Measurements from ENCODE around the gene FIGNL2. TPM values are rescaled to one million over a fixed set of nuclear protein-coding genes. Genes with fewer than 3 reads are reported as not detected.

FIGNL2 gene
- total RNA-seq, 1 donor from 2014 or later, result 0.16 TPM

DNA sequence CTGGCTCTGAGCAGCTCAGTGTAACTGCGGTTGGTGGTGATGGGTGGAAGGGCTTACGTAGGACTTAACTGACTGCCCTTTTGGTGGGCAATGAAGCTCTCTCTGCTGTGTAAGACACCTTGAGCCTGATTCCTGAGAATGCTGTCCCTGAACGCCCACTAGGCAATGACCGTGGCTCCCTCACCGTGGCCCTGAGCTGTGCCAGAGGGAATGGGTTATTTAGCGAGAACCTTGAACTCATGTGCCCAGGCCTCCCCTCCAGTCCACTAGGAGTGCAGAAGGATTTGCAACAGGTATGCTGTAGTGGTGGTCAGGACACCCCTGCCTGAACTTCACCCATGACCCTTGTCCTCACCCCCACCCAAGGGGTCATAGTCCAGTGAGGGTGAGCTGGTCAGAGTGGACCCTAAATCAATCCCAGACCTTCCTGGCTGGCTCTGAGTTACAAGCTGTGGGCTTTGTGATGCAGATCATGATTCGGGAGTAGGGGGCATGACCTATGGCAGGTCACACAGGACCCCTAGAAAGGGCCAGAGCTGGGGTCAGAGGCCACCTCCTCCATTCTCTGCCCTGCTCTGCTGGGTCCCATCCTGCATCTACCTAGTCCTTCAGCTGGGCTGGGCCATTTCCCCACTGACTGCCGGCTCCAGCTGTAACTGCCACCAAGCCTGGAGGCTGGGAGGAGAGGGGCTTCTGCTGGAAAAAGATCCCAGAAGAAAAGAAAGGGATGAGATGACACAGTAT is 24.9 kb upstream of the FIGNL2 start:
- ATAC-seq, result no peak

- no peak for ATAC-seq
These were observed 24.1 kb upstream of the FIGNL2 start for GRCh38 chr12:51872689-51872981.

GRCh38 chr12:51871918-51872688 is 23.6 kb upstream of the FIGNL2 start:
- ATAC-seq, result no peak

DNA sequence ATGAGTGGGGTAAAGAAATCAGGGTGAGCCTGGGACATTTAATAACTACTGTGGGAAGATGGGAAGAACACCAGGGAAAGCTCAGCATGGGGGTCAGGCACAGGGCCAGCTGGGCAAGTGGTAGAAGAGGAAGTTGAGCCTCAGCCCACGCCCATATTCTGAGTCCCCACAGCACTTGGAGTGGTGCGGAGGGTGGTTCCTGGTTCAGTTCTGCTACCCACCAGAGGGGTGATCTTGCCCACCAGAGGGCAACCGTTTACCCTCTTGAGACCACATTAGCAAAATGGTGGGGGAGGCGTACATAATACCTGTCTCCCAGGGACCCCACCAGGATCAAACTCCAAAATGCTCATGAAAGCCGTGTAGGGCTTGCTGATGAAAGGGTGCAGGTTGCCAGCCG is 22.6 kb upstream of the FIGNL2 start:
- ATAC-seq, result no peak

DNA sequence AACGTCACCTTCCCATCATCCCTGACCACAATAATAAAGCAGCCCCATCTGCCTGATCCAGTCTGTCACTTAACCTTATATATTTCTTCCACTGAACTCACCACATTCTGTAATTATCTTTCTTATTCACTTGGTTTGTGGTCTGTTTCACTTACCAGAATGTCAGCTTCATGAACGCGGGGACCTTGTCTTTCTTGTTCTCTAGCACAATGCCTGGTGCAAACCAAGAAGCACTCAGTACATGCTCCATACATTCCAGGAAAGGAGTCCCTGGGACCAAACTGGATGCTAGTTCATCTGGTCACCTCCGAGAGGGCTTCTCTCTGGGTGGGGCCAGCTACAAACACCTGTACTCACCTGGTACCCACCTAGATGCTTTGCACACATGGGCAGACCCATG is 22.0 kb upstream of the FIGNL2 start:
- no peak for ATAC-seq

- no peak for ATAC-seq
These were observed 21.4 kb upstream of the FIGNL2 start for GRCh38 chr12:51869931-51870330.

DNA sequence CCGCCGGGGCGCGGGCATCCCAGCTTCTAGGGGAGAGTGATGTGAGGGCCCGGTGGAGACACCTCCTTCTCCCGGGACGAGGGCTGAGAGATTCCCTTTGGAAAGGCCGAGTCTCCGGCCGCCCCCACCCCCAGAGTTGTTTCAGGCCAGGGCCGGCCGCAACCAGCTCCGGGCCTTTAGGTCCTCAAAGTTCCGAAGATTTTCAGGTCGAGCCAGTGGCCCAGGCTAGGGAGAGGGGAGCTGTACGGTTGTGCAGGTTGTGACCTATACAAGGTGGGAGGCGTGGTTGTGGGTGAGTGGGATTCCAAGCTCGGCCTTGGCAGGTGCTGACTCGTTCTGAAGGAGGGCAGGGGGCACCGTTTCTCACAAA is 21.0 kb upstream of the FIGNL2 start:
- no peak for ATAC-seq

DNA sequence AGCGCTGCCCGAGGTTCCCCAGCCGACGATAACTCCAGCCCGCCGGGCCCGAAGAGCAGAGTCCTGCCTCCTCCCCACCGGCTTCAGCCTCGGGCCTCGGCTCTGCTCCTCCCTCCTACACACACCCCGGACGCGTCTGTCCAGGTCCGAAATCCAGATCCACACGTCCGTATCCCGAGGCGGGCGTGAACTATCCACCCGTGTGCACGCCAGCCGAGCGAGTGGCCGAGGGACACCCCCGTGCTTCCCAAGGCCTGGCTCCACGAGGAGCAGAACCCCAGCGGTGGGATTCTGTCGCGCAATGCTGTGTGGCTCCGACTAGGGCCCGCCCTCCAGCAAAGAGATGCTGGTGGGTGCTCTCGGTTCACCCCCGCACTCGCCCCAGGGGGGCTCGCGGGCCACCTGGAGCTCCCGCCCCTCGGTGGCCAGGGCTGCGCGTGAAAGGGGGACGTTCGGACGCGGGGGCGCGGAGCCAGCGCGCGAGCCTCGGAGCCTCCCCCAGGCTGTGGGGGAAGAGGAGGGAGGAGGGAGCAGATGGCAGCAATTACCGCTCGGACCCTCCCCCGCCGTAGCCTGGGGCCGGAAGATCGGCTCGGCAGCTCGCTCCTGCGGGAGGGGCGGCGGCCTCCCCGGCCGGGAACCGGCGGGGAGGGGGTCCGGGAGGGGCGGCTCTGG is 20.4 kb upstream of the FIGNL2 start:
- peak; percentile 28 for ATAC-seq

DNA sequence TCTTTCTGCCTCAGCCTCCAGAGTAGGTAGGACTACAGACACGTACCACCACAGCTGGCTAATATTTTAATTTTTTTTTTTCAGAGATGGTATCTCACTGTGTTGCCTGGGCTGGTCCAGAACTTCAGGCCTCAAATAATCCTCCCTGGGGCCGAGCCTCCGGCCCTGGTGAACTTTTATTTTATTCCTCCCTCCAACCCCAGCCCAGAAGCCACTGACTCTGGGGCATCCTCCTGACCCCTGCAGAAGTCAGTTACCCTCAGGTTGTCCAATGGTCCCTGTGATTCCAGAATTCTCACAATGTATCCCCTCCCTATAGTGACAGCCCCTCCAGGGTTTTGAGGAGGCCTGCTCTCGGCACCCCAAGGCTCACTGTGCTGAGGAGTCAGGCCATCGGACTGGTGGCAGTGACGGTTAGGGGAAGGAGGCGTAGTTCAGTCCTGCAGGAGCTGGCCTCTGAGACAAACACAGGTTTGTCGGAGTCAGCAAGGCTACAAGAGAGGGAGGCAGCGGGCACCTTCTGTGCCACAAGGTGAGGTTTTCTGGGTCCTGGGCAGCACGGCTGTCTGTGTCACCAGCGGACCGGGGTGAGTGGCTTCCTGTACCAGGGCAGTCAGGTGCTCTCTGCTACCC is 19.4 kb upstream of the FIGNL2 start:
- no peak for ATAC-seq

DNA sequence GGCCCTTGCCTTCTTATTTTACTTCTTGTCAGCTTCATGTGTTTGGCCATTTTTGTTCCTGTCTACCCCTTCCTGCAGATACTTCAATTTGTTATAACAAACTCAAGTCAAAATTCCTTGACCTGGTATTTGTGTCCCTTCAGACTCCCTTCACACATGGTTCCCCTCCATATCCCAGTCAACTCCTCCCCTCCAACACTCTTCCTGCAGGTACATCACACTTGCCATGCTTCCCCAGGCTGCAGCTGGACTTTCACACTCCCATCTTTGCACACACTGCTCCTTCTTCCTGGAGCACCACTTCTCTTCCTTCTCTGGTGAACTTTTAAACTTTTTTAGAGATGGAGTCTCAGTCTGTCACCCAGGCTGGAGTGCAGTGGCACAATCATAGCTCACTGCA is 18.9 kb upstream of the FIGNL2 start:
- ATAC-seq, result no peak

- ATAC-seq, result no peak
These were observed 18.2 kb upstream of the FIGNL2 start for GRCh38 chr12:51866762-51867161.

GRCh38 chr12:51866324-51866723 is 17.8 kb upstream of the FIGNL2 start:
- no peak for ATAC-seq

DNA sequence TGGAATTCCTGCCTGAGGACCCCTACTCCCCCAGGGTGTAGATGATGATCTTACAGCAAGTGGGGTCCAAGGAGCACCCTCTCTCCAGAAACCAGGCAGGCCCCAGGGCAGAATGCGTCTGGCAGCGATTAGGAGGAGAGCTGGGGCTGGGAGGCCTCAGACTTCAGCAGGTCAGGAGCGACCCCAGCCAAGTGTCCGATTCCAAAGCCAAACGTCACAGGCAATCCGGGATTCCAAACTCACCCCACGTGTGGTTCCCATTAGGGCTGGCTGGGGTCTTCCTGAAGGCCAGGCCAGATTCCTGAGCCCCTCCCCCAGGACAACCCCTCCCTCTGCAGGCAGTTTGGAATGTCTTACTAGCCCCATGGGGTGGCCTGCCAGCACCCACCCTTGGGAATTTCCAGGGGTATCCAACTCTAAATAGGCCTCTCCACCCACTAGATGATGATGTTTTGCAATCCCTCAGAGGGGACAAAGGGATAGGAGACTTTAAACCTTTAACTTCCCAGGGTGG is 17.3 kb upstream of the FIGNL2 start:
- no peak for ATAC-seq

DNA sequence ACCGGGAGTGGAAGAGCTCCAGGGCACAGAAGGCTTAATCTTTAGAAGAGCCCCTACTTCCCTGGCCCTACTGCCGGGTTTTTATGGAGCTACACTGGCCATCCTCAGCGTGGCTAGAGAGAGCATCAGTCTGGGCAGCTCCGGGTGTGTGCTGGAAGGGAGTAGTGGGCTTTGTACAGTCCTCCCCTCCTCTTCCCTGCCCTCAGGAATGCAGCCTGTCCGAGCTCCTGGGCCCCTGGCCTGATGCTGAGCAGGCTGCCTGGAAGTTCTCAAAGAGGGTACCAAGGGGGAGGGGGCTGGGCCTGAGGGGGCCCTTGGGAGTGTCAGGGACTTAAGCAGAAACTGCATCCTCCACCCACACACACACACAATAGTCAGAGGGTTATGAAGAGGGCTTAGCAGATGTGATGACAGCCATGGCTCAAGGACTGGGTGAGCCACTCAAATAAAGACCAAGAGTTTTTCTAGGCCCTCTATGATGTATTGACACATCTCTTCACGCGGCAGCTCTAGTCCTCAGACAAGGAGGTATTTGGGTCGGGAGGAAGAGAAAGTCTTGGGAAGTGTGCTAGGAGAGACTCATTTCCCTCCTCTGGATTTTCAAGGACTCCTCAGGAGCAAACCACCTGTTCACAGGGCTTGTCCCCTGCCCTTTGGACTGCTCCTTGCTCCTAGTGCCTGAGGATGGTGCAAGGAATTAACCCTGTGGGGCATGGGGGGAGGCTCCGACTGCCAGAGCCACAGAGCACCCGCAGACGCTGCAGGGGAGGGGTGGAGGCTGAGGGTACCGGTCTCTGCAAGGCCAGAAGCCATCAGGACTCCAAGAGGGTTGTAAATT is 16.5 kb upstream of the FIGNL2 start:
- no peak for ATAC-seq

DNA sequence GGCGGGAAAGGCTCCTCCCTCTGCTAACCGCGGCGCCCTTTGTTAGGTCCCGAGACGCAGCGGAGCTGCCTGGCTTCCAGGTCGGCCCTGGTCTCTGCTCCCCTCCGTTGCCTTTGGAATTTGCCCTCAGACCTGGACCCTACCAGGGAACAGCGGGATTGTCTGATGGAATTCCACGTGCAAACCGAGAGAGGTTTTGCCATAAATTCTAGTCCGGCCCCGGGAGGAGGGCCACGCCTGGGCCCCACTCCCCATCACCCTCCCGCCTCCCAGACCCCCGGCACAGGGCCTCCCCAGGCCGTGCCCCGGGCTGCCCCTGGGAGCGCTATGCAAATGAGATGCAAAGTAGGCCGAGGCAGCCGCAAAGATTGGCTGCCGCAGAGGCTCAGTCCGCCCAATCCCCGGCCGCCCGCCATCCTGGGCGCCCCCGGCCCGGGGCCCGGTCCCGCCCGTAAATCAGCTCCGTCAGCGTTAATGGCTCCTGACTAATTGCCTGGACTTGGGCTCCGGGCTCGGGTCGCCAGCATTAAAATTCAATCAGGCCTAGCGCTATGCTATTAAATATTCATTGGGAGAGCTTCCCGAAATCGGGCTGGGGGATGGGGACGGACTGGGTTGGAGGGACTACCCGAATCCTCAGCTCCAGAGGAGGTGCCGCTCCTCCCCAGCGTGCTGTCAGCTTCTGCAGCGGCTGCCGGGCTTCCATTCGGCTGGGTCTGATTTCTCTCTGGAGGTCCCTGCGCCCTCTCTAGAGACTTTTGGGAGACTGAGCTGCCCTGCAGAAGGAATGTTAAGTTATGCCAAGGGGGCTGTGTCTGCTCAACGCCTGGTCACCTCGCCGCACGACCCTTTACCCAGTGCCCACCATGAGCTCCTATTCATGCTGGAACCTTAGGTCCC is 15.7 kb upstream of the FIGNL2 start:
- ATAC-seq, result peak; percentile 32

DNA sequence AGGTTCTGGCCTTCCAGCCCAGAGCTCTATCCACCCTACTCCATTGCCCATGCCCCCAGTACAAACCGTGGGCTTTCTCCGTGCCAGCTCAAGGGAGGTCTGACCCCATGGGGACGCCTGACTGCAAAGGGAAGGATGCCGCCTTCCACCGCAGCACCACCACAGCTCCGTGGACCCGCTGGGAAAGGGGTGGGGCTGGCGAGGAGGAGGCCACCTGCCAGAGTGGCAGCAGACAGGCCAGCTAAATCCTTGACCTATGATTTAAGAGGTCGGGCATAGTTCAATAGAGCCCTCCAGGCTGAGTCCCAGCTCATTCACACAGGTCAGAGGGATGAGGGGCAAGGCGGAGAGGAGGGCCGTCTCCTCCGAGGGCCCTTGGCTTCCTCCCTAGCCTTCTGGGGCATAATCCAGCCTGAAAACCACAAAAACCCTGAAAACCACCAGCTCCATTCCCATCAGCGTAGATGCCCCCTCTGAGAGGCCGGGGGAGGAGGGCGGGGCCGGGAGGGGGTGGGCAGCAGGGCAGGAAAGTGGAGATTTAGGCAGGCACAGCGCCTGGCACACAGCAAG is 14.9 kb upstream of the FIGNL2 start:
- no peak for ATAC-seq

DNA sequence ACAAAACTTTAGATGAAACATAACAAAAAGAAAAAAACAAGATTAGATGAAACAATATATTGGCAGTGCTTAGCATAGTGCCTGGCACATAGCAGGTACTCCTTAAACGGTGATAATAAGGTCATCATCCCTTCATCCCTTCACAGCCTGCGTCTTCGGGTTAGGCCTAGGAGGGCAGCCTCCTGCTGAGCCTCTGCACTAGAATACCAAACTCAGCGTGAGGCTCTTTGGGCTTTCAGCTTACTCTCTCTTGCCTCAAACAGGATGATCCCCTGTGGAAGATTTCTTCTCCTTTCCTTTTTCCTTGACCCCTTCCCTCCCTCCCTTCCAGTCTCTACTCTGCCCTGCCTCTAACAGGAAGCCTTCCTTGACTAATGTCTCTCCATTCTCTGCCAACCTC is 14.4 kb upstream of the FIGNL2 start:
- ATAC-seq, result no peak

- ATAC-seq, result no peak
These were observed 12.5 kb upstream of the FIGNL2 start for GRCh38 chr12:51860986-51861385.

DNA sequence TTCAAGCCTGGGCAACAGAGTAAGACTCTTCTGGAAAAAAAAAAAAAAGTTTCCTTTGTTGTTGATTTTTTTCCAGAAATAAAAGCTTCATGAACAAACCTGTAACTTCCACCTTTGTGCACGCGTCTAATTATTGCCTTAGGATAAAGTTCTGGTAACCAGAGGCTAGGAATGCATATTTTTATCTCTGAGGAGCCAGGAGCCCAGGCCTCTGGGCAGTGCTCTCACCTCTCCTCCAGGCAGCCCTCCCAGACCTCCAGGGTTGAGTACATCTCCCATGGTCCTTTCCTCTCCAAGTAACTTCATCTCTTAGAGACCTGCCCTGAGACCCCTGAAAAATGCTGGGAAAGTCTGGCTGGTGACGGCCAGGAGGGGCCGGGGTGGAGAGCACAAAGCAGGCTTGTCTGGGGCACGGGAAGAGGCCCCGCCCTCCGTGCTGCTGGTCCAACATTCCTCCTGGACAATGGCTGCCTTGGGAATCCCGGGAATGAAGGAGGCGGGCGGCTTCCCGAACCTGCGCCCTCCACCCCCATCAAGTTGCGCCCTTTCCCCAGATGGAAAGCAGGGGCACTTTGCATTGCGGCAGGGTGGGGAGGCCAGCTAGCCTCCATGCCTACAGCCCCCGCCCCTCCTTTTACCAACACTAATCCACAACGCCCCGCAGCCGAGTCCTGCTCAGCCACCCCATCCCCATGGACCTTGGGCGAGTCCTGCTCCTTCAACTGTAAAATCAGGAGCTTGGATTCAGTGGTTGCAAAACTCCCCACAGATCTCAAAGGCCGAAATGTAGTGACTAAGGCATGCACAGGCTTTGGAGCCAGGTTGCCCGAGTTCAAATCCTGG is 7.3 kb upstream of the FIGNL2 start:
- ATAC-seq, result no peak
